Esophagus squamous epithelium (tissue), 5 donors: ENCODE results near the gene CHAMP1. TPM values are rescaled to one million over a fixed set of nuclear protein-coding genes. Genes with fewer than 3 reads are reported as not detected.
A peak's percentile ranks its signal among the peaks of the same experiment; 100 is the strongest.

Experiments used
- DNase-seq: peaks from one replicate; lab custom pipeline; 2025; lab: John Stamatoyannopoulos, UW
- H3K27ac ChIP-seq, 4 donors: fragments of 200-600 bp; sonication (generic); one replicate each; pipeline ENCODE4 v1.5.1; 2016 to 2019; ENCODE audit warnings: mild to moderate bottlenecking in 1 of 4
- H3K27me3 ChIP-seq, 4 donors: fragments of 200-600 bp; sonication (generic); 1 replicate in 3 of 4; 2 replicates in 1 of 4; pipeline versions ENCODE4 v1.5.1 to v1.6.0; 2017 to 2021; ENCODE audit warnings: antibody characterized with exemption in 1 of 4
- H3K36me3 ChIP-seq, 3 donors: fragments of 200-600 bp; sonication (generic); one replicate each; pipeline ENCODE4 v1.5.1; 2016 to 2019
- H3K4me1 ChIP-seq, 3 donors: fragments of 200-600 bp; sonication (generic); one replicate each; pipeline ENCODE4 v1.5.1; 2017 to 2019
- H3K4me3 ChIP-seq, 4 donors: fragments of 200-600 bp; sonication (generic); 1 replicate in 3 of 4; 2 replicates in 1 of 4; pipeline ENCODE4 v1.5.1; 2016 to 2019; ENCODE audit warnings: mild to moderate bottlenecking in 2 of 4, moderate library complexity in 1 of 4
- H3K9me3 ChIP-seq, 3 donors: fragments of 200-600 bp; sonication (generic); one replicate each; pipeline ENCODE4 v1.5.1; 2016 to 2019
- CTCF ChIP-seq, 6 experiments: fragments of 450-650 bp in 4 of 6; fragments of 200-600 bp in 2 of 6; sonication (generic) in 2 of 6; IDR thresholded peaks; one replicate each; pipeline ENCODE4 v1.5.1; 2016 to 2019; ENCODE audit warnings: antibody characterized with exemption in 6 of 6, mild to moderate bottlenecking in 4 of 6, moderate library complexity in 4 of 6
- POLR2A ChIP-seq, 4 donors: fragments of 450-650 bp; IDR thresholded peaks; one replicate each; pipeline ENCODE4 v1.6.1; 2017; ENCODE audit warnings: antibody characterized with exemption in 4 of 4, mild to moderate bottlenecking in 4 of 4, moderate library complexity in 3 of 4
- WGBS, 2 donors: methylation state at CpG; one replicate each; pipeline ENCODE4 v1.1.5; 2018; 5-methylcytosine and 5-hydroxymethylcytosine counted together
- intact Hi-C: fragments of 100-400 bp; cut with DNase I; formaldehyde crosslinking; loops from one replicate; pipeline ENCODE4 v1.15.0; 2022
- total RNA-seq, 4 donors: library from RNA; depleted of rRNA; stranded (reverse); fragments of >200 nt; gene quantifications; one replicate each; pipeline ENCODE4 v1.1.0, GENCODE V29; 2016
- donor health status: DM: yes; HTN: yes; CAD: no.

Gene CHAMP1
- total RNA-seq, 4 donors from 2014 or later = 7.8 to 16.8 (median 9.8) TPM

- 77 to 91% methylated on average over 2 to 6 of the region's 6 CpGs for WGBS, 2 donors
- Histone ChIP-seq H3K4me1 (peaks cover 0 to 14% (median 8%) of the 10 kb centered on the region in 3 donors), H3K4me3 (no peak overlapping the region), H3K27me3 (no peaks in the 10 kb centered on the region), H3K27ac (no peak overlapping the region), H3K36me3 (peaks cover 0 to 24% (median 0%) of the 10 kb centered on the region in 3 donors), H3K9me3 (no peaks in the 10 kb centered on the region)
- intact Hi-C loops = no loop called here
- TF ChIP-seq POLR2A (IDR thresholded peaks at IDR 0.05) = no peak
- no peak for TF ChIP-seq CTCF (IDR thresholded peaks at IDR 0.05)
- DNase-seq = no peak
Measured at GRCh38 chr13:114309806-114310410, 4.4 kb upstream of the CHAMP1 start.

GRCh38 chr13:114310956-114311355, 3.3 kb upstream of the CHAMP1 start:
- TF ChIP-seq POLR2A (IDR thresholded peaks at IDR 0.05) (no peak), CTCF (IDR thresholded peaks at IDR 0.05) (no peak)
- no peaks in the 10 kb centered on the region for H3K27me3 ChIP-seq
- no peak overlapping the region for H3K4me3 ChIP-seq
- no peak overlapping the region for H3K27ac ChIP-seq
- 76 to 82% methylated on average over 5 of the region's 5 CpGs for WGBS, 2 donors
- DNase-seq = no peak
- intact Hi-C loops = no loop called here
- peaks cover 0 to 25% (median 16%) of the 10 kb centered on the region in 3 donors for H3K4me1 ChIP-seq
- peaks cover 0 to 14% (median 0%) of the 10 kb centered on the region in 3 donors for H3K36me3 ChIP-seq
- H3K9me3 ChIP-seq = no peaks in the 10 kb centered on the region

- Histone ChIP-seq H3K4me3 (no peak overlapping the region), H3K4me1 (peaks cover 0 to 29% (median 20%) of the 10 kb centered on the region in 3 donors), H3K27me3 (no peaks in the 10 kb centered on the region), H3K36me3 (peaks cover 0 to 10% (median 0%) of the 10 kb centered on the region in 3 donors), H3K27ac (no peak overlapping the region), H3K9me3 (no peaks in the 10 kb centered on the region)
- DNase-seq = no peak
- intact Hi-C loops = no loop called here
- TF ChIP-seq CTCF (IDR thresholded peaks at IDR 0.05) (no peak), POLR2A (IDR thresholded peaks at IDR 0.05) (no peak)
Measured at GRCh38 chr13:114311387-114311786, 2.9 kb upstream of the CHAMP1 start.

GRCh38 chr13:114311908-114312307, 2.4 kb upstream of the CHAMP1 start:
- no peaks in the 10 kb centered on the region for H3K9me3 ChIP-seq
- TF ChIP-seq POLR2A (IDR thresholded peaks at IDR 0.05) (no peak), CTCF (IDR thresholded peaks at IDR 0.05) (no peak)
- H3K36me3 ChIP-seq = peaks cover 0 to 4% (median 0%) of the 10 kb centered on the region in 3 donors
- peaks cover 0 to 34% (median 25%) of the 10 kb centered on the region in 3 donors for H3K4me1 ChIP-seq
- no peak overlapping the region for H3K27ac ChIP-seq
- WGBS, 2 donors = 47 to 62% methylated on average over 2 of the region's 2 CpGs
- H3K4me3 ChIP-seq = no peak overlapping the region
- H3K27me3 ChIP-seq = no peaks in the 10 kb centered on the region
- intact Hi-C loops = no loop called here
- no peak for DNase-seq

- no peaks in the 10 kb centered on the region for H3K27me3 ChIP-seq
- intact Hi-C loops = no loop called here
Measured at GRCh38 chr13:114313061-114313860, 1.0 kb upstream of the CHAMP1 start.

More at GRCh38 chr13:114313061-114313860, 1.0 kb upstream of the CHAMP1 start:
- no peaks in the 10 kb centered on the region for H3K36me3 ChIP-seq
- peaks cover 0 to 47% (median 32%) of the 10 kb centered on the region in 3 donors for H3K4me1 ChIP-seq
- H3K27ac ChIP-seq = peak overlapping the region; percentile 87 to 97 (median 94)
- peak overlapping the region; percentile 62 to 94 (median 86) for H3K4me3 ChIP-seq
- no peaks in the 10 kb centered on the region for H3K9me3 ChIP-seq
- WGBS, 2 donors = 68 to 72% methylated on average over 13 to 17 of the region's 17 CpGs
- DNase-seq = no peak
- no peak for TF ChIP-seq CTCF (IDR thresholded peaks at IDR 0.05)
- TF ChIP-seq POLR2A (IDR thresholded peaks at IDR 0.05) = no peak
